Neuronal stem cell (in vitro differentiated cells): ENCODE results near the gene WDR11.
A peak's percentile ranks its signal among the peaks of the same experiment; 100 is the strongest.

Experiments used
- DNase-seq: peaks from one replicate; pipeline ENCODE4 v3.0.0-alpha.2; 2013; ENCODE audit warnings: low spot score
- H2AFZ ChIP-seq: one replicate; pipeline ENCODE4 v1.6.1; 2013; ENCODE audit warnings: mild to moderate bottlenecking, low read length, inconsistent platforms
- H2AK5ac ChIP-seq: 2 replicates; pipeline ENCODE4 v1.6.1; 2013; ENCODE audit warnings: low read depth, mild to moderate bottlenecking, inconsistent platforms, low read length, moderate library complexity, mixed read lengths
- H2BK120ac ChIP-seq: 2 replicates; pipeline ENCODE4 v1.6.1; 2013; ENCODE audit warnings: low read depth, mild to moderate bottlenecking, inconsistent platforms, low read length, moderate library complexity, mixed read lengths
- H2BK12ac ChIP-seq: one replicate; pipeline ENCODE4 v1.6.1; 2013; ENCODE audit warnings: low read length, inconsistent platforms
- H2BK15ac ChIP-seq: 2 replicates; pipeline ENCODE4 v1.6.1; 2013; ENCODE audit warnings: mild to moderate bottlenecking, low read length, inconsistent platforms, mixed read lengths
- H2BK5ac ChIP-seq: one replicate; pipeline ENCODE4 v1.6.1; 2013; ENCODE audit warnings: inconsistent platforms, mild to moderate bottlenecking, low read length, moderate library complexity
- H3K14ac ChIP-seq: one replicate; pipeline ENCODE4 v1.6.1; 2013; ENCODE audit warnings: low read length, inconsistent platforms
- H3K18ac ChIP-seq: 2 replicates; pipeline ENCODE4 v1.6.1; 2013; ENCODE audit warnings: low read length, inconsistent platforms
- H3K23ac ChIP-seq: 2 replicates; pipeline ENCODE4 v1.6.1; 2013; ENCODE audit warnings: low read depth, mild to moderate bottlenecking, mixed read lengths, low read length, inconsistent platforms; ENCODE audit not compliant: poor library complexity
- H3K27ac ChIP-seq: replicated peaks from 3 replicates; pipeline ENCODE4 v1.5.1; 2013; ENCODE audit warnings: low read length, inconsistent platforms
- H3K27me3 ChIP-seq, 3 experiments: 2 replicates each; pipeline ENCODE4 v1.6.1; 2013; ENCODE audit warnings: low read length in 3 of 3, mild to moderate bottlenecking in 2 of 3, inconsistent platforms in 1 of 3, low read depth in 1 of 3, mixed read lengths in 1 of 3, moderate library complexity in 1 of 3; ENCODE audit not compliant: control insufficient read depth in 3 of 3, insufficient read depth in 3 of 3
- H3K36me3 ChIP-seq, 2 donors: replicated peaks in 1 of 2; 2 replicates each; pipeline ENCODE4 v1.6.1; 2013; ENCODE audit warnings: low read length in 2 of 2; ENCODE audit not compliant: control insufficient read depth in 2 of 2, insufficient read depth in 2 of 2
- H3K4ac ChIP-seq: 2 replicates; pipeline ENCODE4 v1.6.1; 2013; ENCODE audit warnings: inconsistent platforms, mild to moderate bottlenecking, low read length, moderate library complexity
- H3K4me1 ChIP-seq, 2 donors: 1 replicate in 1 of 2; 2 replicates in 1 of 2; pipeline ENCODE4 v1.6.1; 2013; ENCODE audit warnings: low read length in 2 of 2, low read depth in 1 of 2; ENCODE audit not compliant: control insufficient read depth in 2 of 2, insufficient read depth in 1 of 2
- H3K4me2 ChIP-seq: one replicate; pipeline ENCODE4 v1.6.1; 2013; ENCODE audit warnings: mild to moderate bottlenecking, low read length, inconsistent platforms; ENCODE audit not compliant: insufficient read depth, poor library complexity, severe bottlenecking
- H3K4me3 ChIP-seq, 2 donors: 2 replicates each; pipeline ENCODE4 v1.5.1; 2013; ENCODE audit warnings: low read length in 2 of 2, mild to moderate bottlenecking in 2 of 2, inconsistent platforms in 1 of 2, moderate library complexity in 1 of 2
- H3K79me1 ChIP-seq: one replicate; pipeline ENCODE4 v1.6.1; 2013; ENCODE audit warnings: low read depth, mild to moderate bottlenecking, inconsistent platforms, low read length, moderate library complexity
- H3K9ac ChIP-seq: one replicate; pipeline ENCODE4 v1.6.1; 2013; ENCODE audit warnings: mild to moderate bottlenecking, low read depth, low read length, inconsistent platforms; ENCODE audit not compliant: poor library complexity
- H3K9me3 ChIP-seq, 2 donors: replicated peaks in 1 of 2; 2 replicates each; pipeline versions ENCODE3 to v1.6.1; 2013; ENCODE audit warnings: low read length in 2 of 2, mild to moderate bottlenecking in 2 of 2, inconsistent platforms in 1 of 2, low read depth in 1 of 2, mixed read lengths in 1 of 2, moderate library complexity in 1 of 2; ENCODE audit not compliant: control insufficient read depth in 2 of 2, insufficient read depth in 1 of 2
- H4K8ac ChIP-seq: one replicate; pipeline ENCODE4 v1.6.1; 2013; ENCODE audit warnings: low read depth, mild to moderate bottlenecking, inconsistent platforms, low read length, moderate library complexity
- H4K91ac ChIP-seq: one replicate; pipeline ENCODE4 v1.6.1; 2013; ENCODE audit warnings: low read length, low read depth, mild to moderate bottlenecking, inconsistent platforms; ENCODE audit not compliant: poor library complexity
- WGBS, 2 donors: extraction: QIAGEN DNeasy Blood & Tissue Kit; methylation state at CpG; one replicate each; pipeline ENCODE4 v1.1.7; 2013; ENCODE audit warnings: missing lambda C conversion rate in 2 of 2, mixed read lengths in 1 of 2; ENCODE audit not compliant: insufficient read length in 2 of 2, insufficient replicate concordance in 1 of 2; ENCODE audit errors: extremely low coverage in 2 of 2; 5-methylcytosine and 5-hydroxymethylcytosine counted together

The WDR11 gene

DNA sequence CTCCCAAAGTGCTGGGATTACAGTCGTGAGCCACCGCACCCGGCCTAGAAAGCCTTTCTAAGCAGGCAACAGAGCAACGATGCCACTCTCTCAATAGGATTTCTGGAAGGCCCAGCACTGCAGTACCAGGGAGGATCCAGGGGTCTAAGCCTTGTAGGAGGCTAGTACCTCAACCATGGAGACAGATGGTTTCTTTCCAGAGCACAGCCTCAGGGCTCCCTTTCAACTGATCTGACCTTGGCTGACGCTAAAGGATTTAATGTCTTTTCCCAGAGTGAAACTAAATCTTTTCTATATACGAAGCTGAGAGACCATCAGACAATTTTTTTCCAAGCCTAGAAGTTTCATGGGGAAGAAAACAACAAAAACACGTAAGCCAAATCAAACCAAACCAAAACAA is 78.0 kb downstream of the WDR11 start:
- no CpG with 5 or more reads among the region's 7 CpGs for WGBS, 2 donors

DNA sequence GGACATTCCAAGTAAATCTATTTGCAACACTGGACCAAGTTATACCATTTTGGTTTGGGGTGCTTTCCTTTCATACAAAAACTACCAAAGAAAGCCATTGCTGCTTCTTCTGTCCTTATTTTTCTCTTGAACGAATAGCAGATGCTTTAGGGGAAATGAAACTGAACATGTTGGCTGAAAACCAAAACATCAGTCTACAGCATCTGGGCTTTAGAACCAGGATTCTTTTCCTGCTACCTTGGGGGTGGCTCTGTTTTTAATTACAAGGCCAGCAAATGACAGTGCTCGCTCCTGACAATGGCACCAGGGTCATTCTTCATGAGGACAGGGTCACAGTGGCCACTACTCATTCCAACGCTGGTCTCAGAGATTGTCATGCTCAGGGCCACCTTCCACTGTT is 80.3 kb downstream of the WDR11 start:
- Histone ChIP-seq H3K4ac (no peak overlapping the region), H3K9me3 (no peaks in the 10 kb centered on the region), H2AK5ac (no peak overlapping the region), H2BK5ac (no peak overlapping the region), H3K4me3 (no peak overlapping the region), H3K27ac (no peak overlapping the region), H3K4me2 (no peak overlapping the region), H4K91ac (no peak overlapping the region), H2BK15ac (no peak overlapping the region), H3K36me3 (no peaks in the 10 kb centered on the region), H3K79me1 (no peaks in the 10 kb centered on the region), H3K14ac (no peak overlapping the region), H3K4me1 (no peaks in the 10 kb centered on the region), H4K8ac (no peak overlapping the region), H2BK120ac (no peak overlapping the region), H2BK12ac (no peak overlapping the region), H3K18ac (no peak overlapping the region), H3K9ac (no peak overlapping the region), H3K27me3 (peaks cover 0 to 6% (median 0%) of the 10 kb centered on the region in 3 experiments), H2AFZ (no peak overlapping the region), H3K23ac (no peak overlapping the region)
- no CpG with 5 or more reads among the region's 3 CpGs for WGBS, 2 donors
- DNase-seq, result no peak

More for the DNA sequence above, 78.0 kb downstream of the WDR11 start:
- H2BK15ac ChIP-seq, result no peak overlapping the region
- H3K23ac ChIP-seq, result no peak overlapping the region
- no peak overlapping the region for H2AK5ac ChIP-seq
- H4K91ac ChIP-seq, result no peak overlapping the region
- H3K27ac ChIP-seq, result no peak overlapping the region
- no peak overlapping the region for H3K4me3 ChIP-seq
- no peak overlapping the region for H2BK5ac ChIP-seq
- no peak overlapping the region for H3K4ac ChIP-seq
- H3K9me3 ChIP-seq, result no peaks in the 10 kb centered on the region
- no peak overlapping the region for H3K18ac ChIP-seq
- H2BK12ac ChIP-seq, result no peak overlapping the region
- H3K9ac ChIP-seq, result no peak overlapping the region
- no peak for DNase-seq
- no peak overlapping the region for H3K14ac ChIP-seq
- H3K79me1 ChIP-seq, result no peaks in the 10 kb centered on the region
- H4K8ac ChIP-seq, result no peak overlapping the region
- no peak overlapping the region for H2AFZ ChIP-seq
- no peaks in the 10 kb centered on the region for H3K36me3 ChIP-seq
- no peak overlapping the region for H2BK120ac ChIP-seq
- H3K27me3 ChIP-seq, result peaks cover 0 to 6% (median 0%) of the 10 kb centered on the region in 3 experiments
- no peak overlapping the region for H3K4me2 ChIP-seq
- no peaks in the 10 kb centered on the region for H3K4me1 ChIP-seq

DNA sequence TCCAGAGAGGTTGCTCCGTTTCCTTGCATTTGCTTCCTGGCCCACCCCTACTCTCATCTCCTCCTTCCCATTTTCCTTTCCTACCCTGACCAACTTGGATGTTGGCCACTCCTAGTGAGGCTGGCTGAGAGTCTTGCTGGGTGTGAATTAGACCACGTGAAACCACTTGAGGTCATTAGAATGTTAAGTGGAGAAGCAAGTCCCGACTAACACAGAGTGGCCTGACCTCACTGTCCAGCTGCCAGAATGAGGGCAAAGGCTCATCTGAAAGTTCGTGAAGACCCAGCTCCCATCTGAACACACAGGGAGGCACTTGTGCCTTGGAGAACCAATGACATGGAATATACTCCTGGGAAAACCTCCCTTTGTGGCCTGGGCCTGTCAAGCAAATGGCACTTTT is 80.8 kb downstream of the WDR11 start:
- no peak for DNase-seq
- no peak overlapping the region for H2BK15ac ChIP-seq
- no peak overlapping the region for H3K4me3 ChIP-seq
- H3K4me2 ChIP-seq, result no peak overlapping the region
- H3K18ac ChIP-seq, result no peak overlapping the region
- H3K4ac ChIP-seq, result no peak overlapping the region
- no peak overlapping the region for H4K8ac ChIP-seq
- H2AFZ ChIP-seq, result no peak overlapping the region
- no peak overlapping the region for H2AK5ac ChIP-seq
- H4K91ac ChIP-seq, result no peak overlapping the region
- H3K14ac ChIP-seq, result no peak overlapping the region
- peaks cover 0 to 3% (median 0%) of the 10 kb centered on the region in 3 experiments for H3K27me3 ChIP-seq
- no CpG with 5 or more reads among the region's 4 CpGs for WGBS, 2 donors
- H2BK12ac ChIP-seq, result no peak overlapping the region
- H3K9ac ChIP-seq, result no peak overlapping the region
- H3K9me3 ChIP-seq, result no peaks in the 10 kb centered on the region
- no peaks in the 10 kb centered on the region for H3K36me3 ChIP-seq
- no peaks in the 10 kb centered on the region for H3K79me1 ChIP-seq
- H2BK5ac ChIP-seq, result no peak overlapping the region
- H3K4me1 ChIP-seq, result no peaks in the 10 kb centered on the region
- no peak overlapping the region for H2BK120ac ChIP-seq
- no peak overlapping the region for H3K23ac ChIP-seq
- H3K27ac ChIP-seq, result no peak overlapping the region

DNA sequence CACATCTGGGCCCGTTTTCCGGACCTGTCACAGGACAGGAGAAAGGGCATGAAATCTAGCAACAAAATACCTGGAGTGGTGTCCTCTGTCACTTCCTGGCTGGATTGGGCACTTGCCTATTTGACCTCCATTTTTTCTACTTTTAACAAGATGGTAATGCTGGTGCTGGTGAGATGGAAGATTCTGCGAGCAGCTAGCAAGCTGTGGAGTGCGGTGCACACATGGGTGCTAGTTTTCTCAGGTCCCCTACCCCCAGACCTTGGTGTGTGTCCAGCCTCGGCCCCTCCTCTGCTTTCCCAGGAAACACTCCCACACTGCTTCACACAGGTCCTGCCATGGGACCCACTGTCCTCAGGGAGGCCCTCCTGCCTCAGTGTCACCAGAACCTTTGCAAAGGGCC is 87.7 kb downstream of the WDR11 start:
- no peak overlapping the region for H2AFZ ChIP-seq
- no peak overlapping the region for H3K4ac ChIP-seq
- H3K9me3 ChIP-seq, result no peaks in the 10 kb centered on the region
- WGBS, 2 donors, result no CpG with 5 or more reads among the region's 5 CpGs
- H3K23ac ChIP-seq, result no peak overlapping the region
- H3K4me1 ChIP-seq, result no peaks in the 10 kb centered on the region
- H2AK5ac ChIP-seq, result no peak overlapping the region
- H3K4me3 ChIP-seq, result peak overlapping the region in 1 of 2 donors; percentile 16
- H3K18ac ChIP-seq, result peak overlapping the region; percentile 32
- H3K36me3 ChIP-seq, result no peaks in the 10 kb centered on the region
- no peak overlapping the region for H4K91ac ChIP-seq
- no peak overlapping the region for H2BK12ac ChIP-seq
- H3K4me2 ChIP-seq, result no peak overlapping the region
- peak overlapping the region; percentile 66 for H3K14ac ChIP-seq
- no peak overlapping the region for H3K27ac ChIP-seq
- H3K9ac ChIP-seq, result peak overlapping the region; percentile 1
- H2BK5ac ChIP-seq, result no peak overlapping the region
- no peak overlapping the region for H2BK120ac ChIP-seq
- H3K79me1 ChIP-seq, result no peaks in the 10 kb centered on the region
- no peak for DNase-seq
- H2BK15ac ChIP-seq, result no peak overlapping the region
- H4K8ac ChIP-seq, result no peak overlapping the region
- H3K27me3 ChIP-seq, result peaks cover 0 to 21% (median 0%) of the 10 kb centered on the region in 3 experiments
